ENCODE data around the gene PLA2G4A.

Gene PLA2G4A

GRCh38 chr1:186872291-186872690 lies 43.5 kb downstream of the PLA2G4A start:
- FAIRE-seq, result no peak
- no peak for DNase-seq (ENCODE audit: low spot score)

GRCh38 chr1:186873687-186874086 lies 44.9 kb downstream of the PLA2G4A start:
- no peak for FAIRE-seq
- DNase-seq (ENCODE audit: low spot score), result no peak

- DNase-seq (ENCODE audit: low spot score), result no peak
- FAIRE-seq, result no peak
These were observed 47.4 kb downstream of the PLA2G4A start for GRCh38 chr1:186875896-186876835.

GRCh38 chr1:186878356-186878755 lies 49.6 kb downstream of the PLA2G4A start:
- FAIRE-seq, result no peak
- DNase-seq (ENCODE audit: low spot score), result no peak

GRCh38 chr1:186880982-186881381 lies 52.2 kb downstream of the PLA2G4A start:
- FAIRE-seq (no peak), DNase-seq (ENCODE audit: low spot score) (no peak)

GRCh38 chr1:186882372-186883134 lies 53.8 kb downstream of the PLA2G4A start:
- FAIRE-seq (no peak), DNase-seq (ENCODE audit: low spot score) (no peak)

GRCh38 chr1:186884251-186884650 lies 55.5 kb downstream of the PLA2G4A start:
- DNase-seq (ENCODE audit: low spot score), result no peak
- no peak for FAIRE-seq

GRCh38 chr1:186887203-186887602 lies 58.5 kb downstream of the PLA2G4A start:
- no peak for FAIRE-seq

GRCh38 chr1:186888367-186888766 lies 59.6 kb downstream of the PLA2G4A start:
- FAIRE-seq (no peak), DNase-seq (ENCODE audit: low spot score) (no peak)

More at GRCh38 chr1:186887203-186887602, 58.5 kb downstream of the PLA2G4A start:
- no peak for DNase-seq (ENCODE audit: low spot score)

GRCh38 chr1:186892936-186893335 lies 64.2 kb downstream of the PLA2G4A start:
- no peak for FAIRE-seq

GRCh38 chr1:186894415-186894814 lies 65.7 kb downstream of the PLA2G4A start:
- FAIRE-seq, result no peak
- no peak for DNase-seq (ENCODE audit: low spot score)

More at GRCh38 chr1:186892936-186893335, 64.2 kb downstream of the PLA2G4A start:
- DNase-seq (ENCODE audit: low spot score), result no peak

- DNase-seq (ENCODE audit: low spot score) (no peak), FAIRE-seq (no peak)
These were observed 67.5 kb downstream of the PLA2G4A start for GRCh38 chr1:186896211-186896610.

- no peak for FAIRE-seq
These were observed 68.3 kb downstream of the PLA2G4A start for GRCh38 chr1:186897008-186897407.

GRCh38 chr1:186899577-186899976 lies 70.8 kb downstream of the PLA2G4A start:
- FAIRE-seq (no peak), DNase-seq (ENCODE audit: low spot score) (no peak)

More at GRCh38 chr1:186897008-186897407, 68.3 kb downstream of the PLA2G4A start:
- DNase-seq (ENCODE audit: low spot score), result no peak

- FAIRE-seq (no peak), DNase-seq (ENCODE audit: low spot score) (no peak)
These were observed 71.2 kb downstream of the PLA2G4A start for GRCh38 chr1:186899977-186900376.

- DNase-seq (ENCODE audit: low spot score) (no peak), FAIRE-seq (no peak)
These were observed 71.9 kb downstream of the PLA2G4A start for GRCh38 chr1:186900539-186901237.

- no peak for FAIRE-seq
- DNase-seq (ENCODE audit: low spot score), result no peak
These were observed 72.9 kb downstream of the PLA2G4A start for GRCh38 chr1:186901631-186902030.

GRCh38 chr1:186903374-186904136 lies 74.8 kb downstream of the PLA2G4A start:
- no peak for FAIRE-seq
- no peak for DNase-seq (ENCODE audit: low spot score)

- no peak for DNase-seq (ENCODE audit: low spot score)
- FAIRE-seq, result no peak
These were observed 75.6 kb downstream of the PLA2G4A start for GRCh38 chr1:186904361-186904760.

- no peak for DNase-seq (ENCODE audit: low spot score)
- FAIRE-seq, result no peak
These were observed 76.8 kb downstream of the PLA2G4A start for GRCh38 chr1:186905561-186905960.

GRCh38 chr1:186915555-186915954 lies 86.8 kb downstream of the PLA2G4A start:
- DNase-seq (ENCODE audit: low spot score) (no peak), FAIRE-seq (no peak)

Data from urothelium cell line (cell line).